CD1c-positive myeloid dendritic cell (primary cell): ENCODE results near the gene TKTL2.

ENCODE experiments used
- DNase-seq: peaks from one replicate; pipeline ENCODE4 v3.0.0-alpha.2; 2016; ENCODE audit errors: extremely low spot score

The TKTL2 gene, protein sequence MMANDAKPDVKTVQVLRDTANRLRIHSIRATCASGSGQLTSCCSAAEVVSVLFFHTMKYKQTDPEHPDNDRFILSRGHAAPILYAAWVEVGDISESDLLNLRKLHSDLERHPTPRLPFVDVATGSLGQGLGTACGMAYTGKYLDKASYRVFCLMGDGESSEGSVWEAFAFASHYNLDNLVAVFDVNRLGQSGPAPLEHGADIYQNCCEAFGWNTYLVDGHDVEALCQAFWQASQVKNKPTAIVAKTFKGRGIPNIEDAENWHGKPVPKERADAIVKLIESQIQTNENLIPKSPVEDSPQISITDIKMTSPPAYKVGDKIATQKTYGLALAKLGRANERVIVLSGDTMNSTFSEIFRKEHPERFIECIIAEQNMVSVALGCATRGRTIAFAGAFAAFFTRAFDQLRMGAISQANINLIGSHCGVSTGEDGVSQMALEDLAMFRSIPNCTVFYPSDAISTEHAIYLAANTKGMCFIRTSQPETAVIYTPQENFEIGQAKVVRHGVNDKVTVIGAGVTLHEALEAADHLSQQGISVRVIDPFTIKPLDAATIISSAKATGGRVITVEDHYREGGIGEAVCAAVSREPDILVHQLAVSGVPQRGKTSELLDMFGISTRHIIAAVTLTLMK

DNA sequence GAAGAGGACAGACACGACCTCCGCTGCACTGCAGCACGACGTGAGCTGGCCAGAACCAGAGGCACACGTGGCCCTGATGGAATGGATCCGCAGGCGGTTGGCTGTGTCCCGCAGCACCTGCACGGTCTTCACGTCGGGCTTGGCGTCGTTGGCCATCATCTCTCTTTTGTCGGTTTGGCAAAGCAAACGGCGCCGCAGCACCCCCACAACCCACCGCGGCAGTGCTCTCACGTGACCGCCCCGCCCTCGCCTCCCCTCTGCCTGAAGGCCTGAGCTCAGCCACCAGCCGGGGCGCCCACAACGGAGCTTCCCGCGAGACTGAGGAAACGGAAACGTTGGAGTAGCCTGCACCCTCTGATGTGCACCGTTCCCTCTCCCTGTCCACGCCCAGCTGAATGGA, at the start of gene TKTL2:
TSS of gene TKTL2 (minus strand) at position 179 of the 400 bp plus-strand sequence. CDS start at position 159, 20 bp downstream.
- no peak for DNase-seq

DNA sequence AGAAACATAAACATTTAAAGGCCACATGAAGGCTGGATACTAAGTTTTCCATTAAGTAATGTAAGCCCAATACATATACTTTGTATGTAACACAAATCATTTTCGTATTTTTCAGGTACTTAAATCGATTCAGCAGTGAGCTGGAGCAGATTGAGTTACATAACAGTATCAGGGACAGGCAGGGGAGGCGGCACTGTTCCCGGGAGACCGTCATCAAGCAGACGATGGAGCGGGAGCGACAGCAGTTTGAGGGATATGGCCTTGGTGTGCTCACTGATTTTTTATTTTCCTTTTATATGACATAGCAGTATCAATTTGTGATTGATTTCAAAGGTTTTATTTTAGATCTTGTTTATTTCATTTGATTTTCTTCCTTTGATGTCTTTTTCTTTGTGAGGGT, 41.6 kb upstream of the TKTL2 start:
- no peak for DNase-seq

DNA sequence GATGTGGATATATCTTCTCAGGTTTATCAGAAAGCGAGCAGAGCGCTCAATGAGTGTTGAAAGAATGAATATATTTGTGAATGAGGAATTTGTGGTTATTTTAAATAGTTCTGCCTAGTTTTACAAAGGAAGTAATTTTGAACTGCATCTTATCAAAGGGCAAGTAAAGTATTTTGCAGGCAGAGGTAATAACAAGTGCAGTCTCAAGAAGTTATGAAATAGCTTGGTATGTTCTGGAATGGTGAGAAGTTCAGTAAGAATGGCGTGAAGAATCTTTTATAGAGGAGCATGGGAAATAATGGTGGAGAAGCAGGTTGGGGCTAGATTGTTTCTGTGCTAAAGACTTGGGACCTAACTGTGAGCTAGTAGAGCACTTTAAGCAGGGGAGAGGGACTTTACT, 31.8 kb upstream of the TKTL2 start:
- DNase-seq = peak; percentile 9

DNA sequence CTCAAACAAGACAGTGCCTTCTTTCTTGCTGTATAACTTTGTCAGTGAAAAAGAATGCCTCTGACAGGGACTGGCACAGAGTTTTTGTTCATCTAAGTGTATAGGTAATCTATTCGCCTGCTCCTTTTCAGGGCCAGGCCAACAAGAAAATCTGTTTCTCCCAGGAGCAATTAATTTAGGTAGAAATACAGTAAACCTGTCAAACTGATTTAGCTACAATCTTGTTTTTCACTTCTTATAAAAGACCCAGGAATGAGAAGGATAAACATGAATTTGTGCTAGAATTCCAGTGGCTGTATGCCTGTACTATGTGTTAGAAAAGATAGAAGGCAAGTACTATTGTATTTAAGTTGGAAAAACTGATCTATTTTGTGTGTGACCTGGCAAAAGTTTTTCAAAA, 27.0 kb upstream of the TKTL2 start:
- no peak for DNase-seq

DNA sequence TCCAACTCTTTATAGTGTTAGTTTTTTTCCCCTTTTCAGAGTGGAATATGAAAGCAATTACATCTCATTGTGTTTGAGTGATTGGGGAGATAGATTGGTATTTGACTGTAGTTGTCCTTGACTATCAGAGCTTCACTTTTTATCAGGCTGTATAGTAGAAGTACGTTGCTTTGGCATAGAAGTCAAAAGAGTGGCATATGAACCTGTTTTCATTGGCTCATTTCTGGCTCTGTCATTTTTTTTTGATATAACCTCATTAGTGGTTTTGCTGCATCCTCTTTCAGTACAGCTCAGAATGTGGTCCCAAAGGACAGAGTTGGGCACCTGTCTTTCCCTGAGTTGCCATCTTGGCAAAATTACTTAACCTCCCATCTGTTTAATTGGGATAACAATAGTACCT, 22.3 kb upstream of the TKTL2 start:
- no peak for DNase-seq

DNA sequence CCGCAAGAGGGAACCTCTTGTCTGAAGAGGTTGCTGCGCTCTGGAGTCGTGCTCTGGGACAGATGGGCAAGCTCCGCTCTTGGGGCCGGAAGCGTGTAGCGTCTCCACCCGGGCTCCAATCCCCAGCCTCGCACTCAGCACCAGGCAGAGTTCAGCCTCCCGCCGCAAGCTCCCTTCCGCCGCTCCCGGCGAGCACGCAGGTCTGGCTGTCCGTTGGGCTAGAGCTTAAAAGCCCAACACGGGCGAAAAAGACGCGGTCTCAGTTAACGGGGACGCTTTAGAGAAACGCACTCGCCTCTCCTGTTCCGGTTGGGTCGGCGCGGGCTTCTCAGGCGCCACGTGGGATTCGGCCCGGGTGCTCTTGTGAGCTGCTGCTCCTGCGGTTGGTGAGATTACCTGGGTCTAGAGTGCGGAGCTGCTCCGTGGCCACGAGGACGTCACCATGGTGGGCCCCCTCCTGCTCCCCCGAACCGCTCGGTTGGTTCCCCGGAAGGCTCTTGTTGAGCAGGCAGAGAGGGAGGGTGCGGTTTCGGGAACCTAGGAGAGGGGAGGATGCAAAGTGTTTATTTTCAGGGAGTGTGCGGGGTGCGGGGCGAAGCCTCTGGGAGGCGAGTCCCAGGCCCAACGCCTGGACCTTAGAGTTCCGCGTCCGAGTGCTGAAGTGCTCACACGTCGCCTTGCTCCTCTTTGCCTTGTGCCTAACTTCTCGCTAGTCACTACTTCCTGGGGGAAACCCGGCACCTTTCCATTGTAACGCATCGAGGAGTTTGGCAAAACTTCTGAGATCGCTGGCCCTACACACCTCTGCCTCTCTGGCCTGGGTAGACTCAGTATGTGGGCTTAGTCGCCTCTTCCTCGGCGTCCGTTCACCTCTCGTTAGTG, 21.0 kb upstream of the TKTL2 start, which contains the start of gene TMA16:
TSS of gene TMA16 (plus strand) at position 331 of the 882 bp plus-strand sequence. CDS start at position 443, 112 bp downstream.
- peak; percentile 92 for DNase-seq

DNA sequence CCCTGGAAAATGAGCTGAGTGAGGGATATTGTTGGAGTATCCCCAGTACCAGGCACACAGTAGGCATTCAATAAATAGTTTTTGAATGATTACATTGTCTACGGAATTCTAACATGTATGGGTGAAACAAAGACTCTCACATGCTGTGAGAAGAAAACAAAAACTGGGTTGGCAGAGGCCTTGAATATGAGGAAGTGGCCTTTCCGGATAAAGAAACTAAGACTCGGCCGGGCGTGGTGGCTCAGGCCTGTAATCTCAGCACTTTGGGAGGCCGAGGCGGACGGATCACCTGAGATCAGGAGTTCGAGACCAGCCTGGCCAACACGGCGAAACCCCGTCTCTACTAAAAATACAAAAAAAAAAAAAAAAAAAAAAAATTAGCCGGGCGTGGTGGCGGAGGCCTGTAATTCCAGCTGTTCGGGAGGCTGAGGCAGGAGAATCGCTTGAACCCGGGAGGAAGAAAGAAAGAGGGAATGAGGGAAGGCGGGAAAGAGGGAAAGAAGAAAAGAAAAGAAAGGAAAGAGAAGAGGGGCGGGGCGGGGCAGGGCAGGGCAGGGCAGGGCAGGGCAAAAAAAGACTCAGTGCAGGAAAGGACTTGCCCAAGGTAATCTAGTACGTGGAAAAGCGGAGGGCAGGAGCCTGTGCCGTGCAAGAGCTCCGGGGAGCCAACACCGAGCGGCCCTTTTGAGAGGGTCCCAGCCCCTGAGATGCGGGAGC, 20.2 kb upstream of the TKTL2 start:
- DNase-seq = peak; percentile 57

DNA sequence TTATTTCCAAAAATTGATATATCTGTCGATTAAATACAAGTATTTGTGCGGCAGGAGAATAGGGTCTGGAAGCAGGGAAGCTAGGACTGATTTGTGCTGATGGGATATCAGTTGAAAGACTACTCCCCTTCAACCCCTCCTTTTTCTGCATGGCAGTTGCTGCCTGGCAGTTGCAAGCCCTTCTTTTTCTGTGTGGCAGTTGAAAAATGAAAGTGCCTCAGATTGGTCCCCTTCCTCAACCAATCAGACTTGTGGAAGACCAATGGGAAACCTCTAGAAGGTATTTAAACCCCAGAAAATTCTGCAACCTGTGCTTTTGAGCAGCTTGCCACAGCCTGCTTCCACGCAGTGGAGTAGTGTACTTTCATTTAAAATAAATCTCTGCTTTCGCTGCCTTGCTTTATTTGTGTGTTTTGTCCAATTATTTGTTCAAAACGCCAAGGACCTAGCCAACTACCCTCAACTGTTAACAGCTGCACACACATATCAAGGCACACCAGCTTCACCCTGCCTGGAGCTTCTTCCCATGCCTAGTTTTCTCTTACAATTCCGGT, 19.5 kb upstream of the TKTL2 start:
- DNase-seq = no peak

DNA sequence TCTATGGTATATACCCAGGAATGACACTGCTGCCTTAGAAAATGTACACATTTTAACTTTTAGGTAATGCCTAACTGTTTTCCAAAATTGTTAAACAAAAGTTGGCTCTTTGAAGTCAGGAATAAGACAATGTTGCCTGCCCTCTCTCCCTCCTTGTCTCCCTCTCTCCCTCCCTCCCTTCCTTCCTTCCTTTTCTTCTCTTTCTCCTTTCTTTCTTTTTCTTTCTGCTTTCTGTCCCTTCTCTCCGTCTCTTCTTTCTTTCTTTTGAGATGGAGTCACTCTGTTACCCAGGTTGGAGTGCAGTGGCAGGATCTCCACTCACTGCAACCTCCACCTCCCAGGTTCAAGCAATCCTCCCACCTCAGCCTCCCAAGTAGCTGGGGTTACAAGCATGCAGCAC, 16.4 kb upstream of the TKTL2 start:
- no peak for DNase-seq

DNA sequence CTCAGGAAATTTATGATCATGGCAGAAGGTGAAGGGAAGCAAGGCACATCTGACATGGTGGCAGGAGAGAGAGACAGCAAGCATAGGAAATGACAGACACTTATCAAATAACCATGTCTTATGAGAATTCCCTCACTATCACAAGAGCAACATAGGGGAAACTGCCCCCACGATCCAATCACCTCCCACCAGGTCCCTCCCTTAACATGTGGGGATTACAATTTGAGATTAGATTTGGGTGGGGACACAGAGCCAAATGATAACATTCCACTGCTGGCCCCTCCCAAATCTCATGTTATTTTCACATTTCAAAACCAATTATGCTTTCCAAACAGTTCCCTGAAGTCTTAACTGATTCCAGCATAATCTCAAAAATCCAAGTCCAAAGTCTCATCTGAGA, 12.8 kb upstream of the TKTL2 start:
- no peak for DNase-seq

DNA sequence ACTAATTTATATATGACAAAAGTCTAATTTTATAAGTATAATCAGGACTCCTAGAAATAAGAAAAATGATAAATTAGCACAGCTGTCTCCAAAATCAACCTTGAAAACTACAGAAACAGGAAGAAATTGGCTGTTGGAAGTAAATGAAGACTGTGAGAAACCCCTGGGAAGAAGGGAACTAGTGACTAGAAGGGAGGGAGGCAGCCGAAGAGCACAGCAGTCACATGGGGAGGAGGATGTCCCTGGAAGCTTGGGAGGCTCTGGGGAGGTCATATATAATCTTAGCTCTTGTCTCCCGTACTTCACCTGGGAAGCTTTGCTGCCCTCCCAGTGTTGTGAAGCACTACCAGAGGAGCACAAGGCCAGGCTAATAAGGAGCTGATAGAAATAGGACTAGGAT, 12.0 kb upstream of the TKTL2 start:
- DNase-seq = no peak

DNA sequence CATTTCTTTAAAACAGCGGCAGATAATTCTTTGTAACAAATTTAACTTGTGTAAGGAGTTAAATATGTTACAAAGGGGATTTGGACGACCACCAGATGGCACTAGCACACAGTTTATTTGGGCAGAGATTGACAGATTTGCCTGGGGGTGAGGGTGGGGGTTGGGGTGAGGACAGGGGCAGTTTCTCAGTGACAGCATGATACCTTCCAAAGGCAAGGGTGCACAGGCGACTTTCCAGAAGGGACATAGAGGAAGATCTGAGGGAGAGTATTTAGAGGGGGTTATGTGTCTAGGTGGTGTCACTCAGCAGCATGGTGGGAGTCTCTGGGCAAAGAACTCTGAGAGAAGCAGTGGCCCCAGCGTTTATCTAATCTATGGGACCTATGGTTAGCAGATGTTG, 11.4 kb upstream of the TKTL2 start:
- DNase-seq = peak; percentile 61

DNA sequence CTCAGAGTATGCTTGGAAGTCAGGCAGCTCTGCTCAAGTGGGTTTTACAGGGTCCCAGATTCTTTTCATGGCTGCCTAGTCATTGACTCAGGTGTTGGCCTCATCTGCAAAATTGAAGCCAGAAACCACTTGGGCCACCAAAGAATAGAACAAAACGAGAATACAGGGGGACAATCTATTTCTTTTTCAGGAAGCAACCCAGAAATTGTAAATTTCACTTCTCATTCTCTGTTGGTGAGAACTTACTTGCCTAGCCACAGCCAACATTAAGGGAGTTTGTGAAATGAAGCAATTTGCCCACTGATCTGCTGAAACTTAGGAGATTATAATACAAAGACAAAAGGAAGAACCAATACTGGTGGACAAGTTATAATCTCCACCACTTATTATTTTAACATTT, 8.6 kb upstream of the TKTL2 start:
- DNase-seq = peak; percentile 78

DNA sequence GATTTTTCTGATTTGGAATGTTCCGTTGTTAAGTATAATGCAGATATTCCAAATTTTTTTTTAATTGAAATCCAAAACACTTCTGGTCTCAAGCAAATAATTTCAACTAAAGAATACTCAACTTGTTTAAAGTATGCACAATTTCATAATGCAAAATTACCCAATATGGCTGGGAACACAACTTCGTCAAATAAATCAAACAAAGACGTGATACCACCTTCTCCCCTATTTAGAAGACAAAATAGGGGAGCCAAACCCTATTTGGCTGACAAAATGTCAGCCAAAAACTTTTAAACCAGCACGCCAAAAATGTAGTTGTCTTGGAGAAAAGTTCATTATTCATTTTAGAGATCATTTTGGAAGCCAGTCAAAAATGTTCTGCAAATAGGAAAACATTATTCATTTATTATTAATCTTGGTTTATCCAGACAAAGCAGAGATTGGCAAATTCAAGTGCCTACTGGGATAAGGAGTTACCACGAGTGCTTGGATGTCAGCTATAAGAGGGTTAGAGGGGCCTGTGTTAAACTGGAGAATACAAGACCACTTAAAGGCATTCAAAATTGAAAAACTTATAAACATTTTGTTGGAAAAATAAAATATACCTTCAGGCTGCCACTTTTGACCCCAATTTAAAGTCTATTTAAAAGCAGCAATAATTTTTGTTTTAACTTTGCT, 3.3 kb upstream of the TKTL2 start:
- no peak for DNase-seq

DNA sequence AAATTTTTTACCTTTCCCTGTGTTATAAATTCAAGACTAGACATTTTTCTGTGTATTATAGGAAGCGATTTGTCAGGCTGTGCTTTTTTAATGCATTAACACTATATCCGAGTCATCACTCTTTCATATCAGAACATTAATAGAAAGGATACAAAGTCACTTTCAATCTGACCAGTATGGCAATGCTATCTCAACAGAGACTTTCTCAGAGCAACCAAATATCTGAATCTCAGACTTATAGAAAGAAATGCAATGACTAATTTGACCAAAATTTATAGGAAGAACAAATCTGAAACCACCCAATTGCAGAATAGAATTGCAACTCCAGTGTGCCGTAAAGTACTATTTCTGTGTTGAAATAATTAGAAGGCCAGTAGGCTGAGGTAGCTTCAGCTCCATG, 473 bp upstream of the TKTL2 start:
- no peak for DNase-seq

DNA sequence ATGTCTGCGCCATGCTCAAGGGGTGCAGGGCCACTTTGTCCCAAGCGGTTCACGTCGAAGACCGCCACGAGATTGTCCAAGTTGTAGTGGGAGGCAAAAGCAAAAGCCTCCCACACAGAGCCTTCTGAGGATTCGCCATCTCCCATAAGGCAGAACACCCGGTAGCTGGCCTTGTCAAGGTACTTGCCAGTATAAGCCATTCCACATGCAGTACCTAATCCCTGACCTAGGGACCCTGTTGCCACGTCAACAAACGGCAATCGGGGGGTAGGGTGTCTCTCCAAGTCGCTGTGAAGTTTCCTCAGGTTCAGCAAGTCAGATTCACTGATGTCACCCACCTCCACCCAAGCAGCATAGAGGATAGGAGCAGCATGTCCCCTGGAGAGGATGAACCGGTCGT, 424 bp downstream of the TKTL2 start:
- no peak for DNase-seq

DNA sequence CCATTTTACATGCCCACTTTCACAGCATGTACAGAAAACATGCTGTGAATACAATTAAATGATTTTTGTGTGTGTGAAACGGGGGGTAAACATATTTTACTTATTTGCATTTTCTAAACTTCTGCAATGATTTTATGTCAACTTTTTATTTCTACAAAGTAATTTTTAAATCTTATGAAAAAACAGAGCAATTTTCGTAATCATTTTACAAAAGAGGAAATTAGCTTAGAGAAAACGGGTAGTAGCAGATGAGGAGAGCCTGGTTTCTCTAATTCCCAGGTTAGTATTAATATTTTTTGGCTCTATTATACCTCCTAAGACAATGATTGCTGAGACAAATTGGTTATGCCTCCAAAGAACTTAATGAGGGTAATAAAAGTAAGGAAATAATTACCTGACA, 3.2 kb downstream of the TKTL2 start:
- peak; percentile 13 for DNase-seq

DNA sequence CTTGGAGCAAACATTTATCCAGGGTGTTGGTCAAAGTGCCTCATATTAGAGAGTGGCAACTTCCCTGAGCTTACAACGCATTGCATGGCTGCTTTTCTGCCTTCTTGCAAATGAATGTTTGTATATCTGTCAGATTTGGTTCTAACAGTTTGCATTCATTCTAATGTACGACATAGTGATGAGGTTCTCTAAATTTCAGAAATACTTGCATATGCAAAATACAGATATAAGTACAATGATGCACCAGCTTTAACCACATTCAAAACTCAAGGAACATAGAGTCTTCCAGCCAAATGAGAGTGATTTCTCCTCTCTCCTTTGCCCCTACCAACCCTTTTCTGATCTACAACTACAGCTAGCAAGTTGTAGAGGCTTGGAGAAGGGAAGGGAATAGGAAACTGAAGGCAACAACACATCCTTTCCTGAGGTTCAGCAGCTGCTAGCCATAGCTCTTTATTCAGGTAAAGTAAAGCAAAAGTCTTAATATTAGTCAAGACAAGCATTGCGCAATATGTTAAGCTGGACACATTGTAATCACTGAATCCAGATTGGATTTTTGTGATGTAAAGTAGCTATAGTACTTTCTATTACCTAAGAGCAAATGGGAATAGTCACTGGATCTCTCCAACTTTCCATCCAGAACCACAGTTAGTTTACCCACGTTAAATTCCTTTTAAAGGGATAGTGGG, 6.3 kb downstream of the TKTL2 start:
- no peak for DNase-seq

DNA sequence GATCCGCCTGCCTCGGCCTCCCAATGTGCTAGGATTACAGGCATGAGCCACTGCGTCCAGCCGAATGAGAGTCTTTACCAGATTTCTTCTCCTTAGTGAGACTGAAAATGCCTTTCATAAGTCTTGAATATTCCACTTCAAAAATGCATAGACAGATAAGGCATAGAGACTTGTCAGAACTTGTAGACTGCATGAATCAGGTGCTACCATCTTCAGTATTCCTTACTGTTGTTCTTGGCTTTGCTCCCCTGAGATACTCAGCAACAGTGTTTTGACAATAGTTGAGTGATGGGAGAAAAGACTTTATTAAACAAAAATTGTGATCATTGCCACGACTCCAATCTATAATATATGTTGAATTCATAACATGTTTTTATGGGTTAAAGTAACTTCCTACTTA, 11.0 kb downstream of the TKTL2 start:
- DNase-seq = no peak

DNA sequence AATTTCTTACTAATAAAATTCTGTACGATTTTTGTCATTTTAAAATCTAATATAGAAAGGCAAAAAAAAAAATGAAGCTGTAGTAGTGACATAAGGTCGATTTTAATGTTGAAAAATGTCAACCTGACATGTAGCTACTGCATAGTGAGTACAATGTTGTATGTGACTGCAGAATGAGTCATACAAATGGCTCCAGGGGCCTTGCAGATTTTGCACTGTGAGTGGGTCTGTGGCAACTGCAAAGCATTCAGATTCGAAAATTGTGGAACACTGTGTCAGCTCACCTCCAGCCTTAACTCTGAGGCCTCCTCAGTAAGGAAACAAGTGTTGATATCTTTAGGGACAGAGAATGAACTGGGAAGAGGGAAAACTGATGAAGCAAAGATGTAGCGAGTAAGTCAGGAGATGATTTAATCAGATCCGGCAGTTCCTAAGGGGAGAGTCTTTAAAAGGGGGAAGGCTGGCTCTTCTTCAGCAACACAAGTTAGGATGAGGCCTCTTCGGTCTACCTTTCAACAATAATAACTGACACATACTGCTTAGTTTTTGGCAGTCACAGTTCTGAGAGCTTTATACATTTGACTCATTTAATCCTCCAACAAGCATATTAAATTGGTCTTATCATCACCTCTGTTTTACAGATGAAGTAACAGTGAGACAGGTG, 24.9 kb downstream of the TKTL2 start:
- no peak for DNase-seq
